Trophoblast cell (in vitro differentiated cells and primary cell): ENCODE results near the gene PGAP6.
"Not testable (repeated sequence)": the region's sequence is repeated elsewhere in the genome, so short reads cannot be mapped to it uniquely, and the experiment has no call there.

Experiments
- DNase-seq, 2 donors: peaks; one replicate each; pipeline ENCODE4 v3.0.0-alpha.2; 2016
- H2AFZ ChIP-seq: 2 replicates; pipeline ENCODE4 v1.6.1; 2013; ENCODE audit warnings: low read length, moderate library complexity, mild to moderate bottlenecking; ENCODE audit not compliant: insufficient read depth, poor library complexity
- H2AK5ac ChIP-seq: 2 replicates; pipeline ENCODE4 v1.6.1; 2013; ENCODE audit warnings: mild to moderate bottlenecking, low read length
- H2BK120ac ChIP-seq: 2 replicates; pipeline ENCODE4 v1.6.1; 2013; ENCODE audit warnings: low read length, mild to moderate bottlenecking, moderate library complexity; ENCODE audit not compliant: insufficient read depth, poor library complexity
- H2BK12ac ChIP-seq: 2 replicates; pipeline ENCODE4 v1.6.1; 2013; ENCODE audit warnings: mild to moderate bottlenecking, low read length, moderate library complexity
- H2BK5ac ChIP-seq: 2 replicates; pipeline ENCODE4 v1.6.1; 2013; ENCODE audit warnings: low read length, low read depth, moderate library complexity, mild to moderate bottlenecking; ENCODE audit not compliant: poor library complexity
- H3K14ac ChIP-seq: 2 replicates; pipeline ENCODE4 v1.6.1; 2013; ENCODE audit warnings: mild to moderate bottlenecking, low read length
- H3K18ac ChIP-seq: 2 replicates; pipeline ENCODE4 v1.6.1; 2013; ENCODE audit warnings: mild to moderate bottlenecking, low read length
- H3K23ac ChIP-seq: 2 replicates; pipeline ENCODE4 v1.6.1; 2013; ENCODE audit warnings: low read length
- H3K27ac ChIP-seq: 2 replicates; pipeline ENCODE4 v1.5.1; 2013; ENCODE audit warnings: low read depth, mild to moderate bottlenecking, inconsistent platforms, low read length, moderate library complexity
- H3K27me3 ChIP-seq: 2 replicates; pipeline ENCODE4 v1.6.1; 2013; ENCODE audit warnings: inconsistent platforms, mild to moderate bottlenecking, low read length, moderate library complexity; ENCODE audit not compliant: insufficient read depth
- H3K36me3 ChIP-seq, 2 experiments: 1 replicate in 1 of 2; 2 replicates in 1 of 2; pipeline ENCODE4 v1.6.1; 2013; ENCODE audit warnings: low read length in 2 of 2, mild to moderate bottlenecking in 2 of 2, moderate library complexity in 1 of 2; ENCODE audit not compliant: insufficient read depth in 2 of 2, control insufficient read depth in 1 of 2
- H3K4ac ChIP-seq: 2 replicates; pipeline ENCODE4 v1.6.1; 2013; ENCODE audit warnings: low read depth, mild to moderate bottlenecking, low read length, moderate library complexity
- H3K4me1 ChIP-seq, 2 experiments: 1 replicate in 1 of 2; 2 replicates in 1 of 2; pipeline ENCODE4 v1.6.1; 2013; ENCODE audit warnings: low read length in 2 of 2, mild to moderate bottlenecking in 2 of 2, moderate library complexity in 1 of 2; ENCODE audit not compliant: insufficient read depth in 2 of 2, control insufficient read depth in 1 of 2
- H3K4me2 ChIP-seq: 2 replicates; pipeline ENCODE4 v1.6.1; 2013; ENCODE audit warnings: inconsistent platforms, mild to moderate bottlenecking, low read length, moderate library complexity
- H3K4me3 ChIP-seq: 2 replicates; pipeline ENCODE4 v1.5.1; 2013; ENCODE audit warnings: mild to moderate bottlenecking, low read depth, low read length, inconsistent platforms
- H3K79me1 ChIP-seq: one replicate; pipeline ENCODE4 v1.6.1; 2013; ENCODE audit warnings: low read length
- H3K79me2 ChIP-seq: 2 replicates; pipeline ENCODE4 v1.6.1; 2013; ENCODE audit warnings: low read length, mild to moderate bottlenecking; ENCODE audit not compliant: control insufficient read depth, insufficient read depth, poor library complexity
- H3K9ac ChIP-seq: 2 replicates; pipeline ENCODE4 v1.6.1; 2013; ENCODE audit warnings: mild to moderate bottlenecking, low read length
- H3K9me3 ChIP-seq: 2 replicates; pipeline ENCODE4 v1.6.1; 2013; ENCODE audit warnings: low read depth, mild to moderate bottlenecking, control low read depth, inconsistent platforms, low read length; ENCODE audit not compliant: insufficient read depth
- H4K12ac ChIP-seq: 2 replicates; pipeline ENCODE4 v1.6.1; 2013; ENCODE audit warnings: low read depth, mild to moderate bottlenecking, low read length, moderate library complexity
- H4K8ac ChIP-seq: 2 replicates; pipeline ENCODE4 v1.6.1; 2013; ENCODE audit warnings: low read depth, mild to moderate bottlenecking, low read length, moderate library complexity
- H4K91ac ChIP-seq: one replicate; pipeline ENCODE4 v1.6.1; 2013; ENCODE audit warnings: low read depth, mild to moderate bottlenecking, low read length, moderate library complexity
- WGBS: extraction: QIAGEN DNeasy Blood & Tissue Kit; methylation state at CpG from one replicate; pipeline ENCODE4 v1.1.7; 2013; ENCODE audit warnings: missing lambda C conversion rate; ENCODE audit not compliant: insufficient read length, insufficient coverage; ENCODE audit errors: extremely low coverage; 5-methylcytosine and 5-hydroxymethylcytosine counted together

Gene PGAP6

DNA sequence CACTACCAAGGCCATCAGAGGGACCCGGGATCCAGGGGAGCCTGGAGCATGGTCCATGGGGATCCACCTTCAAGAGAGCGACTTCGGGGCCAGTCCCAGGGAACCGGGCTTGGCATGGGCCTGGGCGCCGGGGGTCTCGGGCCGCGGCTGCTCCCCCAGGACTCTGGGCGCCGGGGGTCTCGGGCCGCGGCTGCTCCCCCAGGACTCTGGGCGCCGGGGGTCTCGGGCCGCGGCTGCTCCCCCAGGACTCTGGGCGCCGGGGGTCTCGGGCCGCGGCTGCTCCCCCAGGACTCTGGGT lies 19.1 kb downstream of the PGAP6 start:
- H3K4me3 ChIP-seq, H3K27ac ChIP-seq, H3K4me1 ChIP-seq, H4K12ac ChIP-seq, H4K8ac ChIP-seq, H3K9me3 ChIP-seq, H2AK5ac ChIP-seq, H3K23ac ChIP-seq, H3K9ac ChIP-seq, H3K4me2 ChIP-seq, H3K27me3 ChIP-seq, DNase-seq, H3K79me2 ChIP-seq, H3K79me1 ChIP-seq, H2BK5ac ChIP-seq, H2BK120ac ChIP-seq, H2AFZ ChIP-seq, H3K4ac ChIP-seq, H2BK12ac ChIP-seq, H3K14ac ChIP-seq, H3K18ac ChIP-seq, H4K91ac ChIP-seq: not testable (repeated sequence)
- H3K36me3 ChIP-seq, result peaks cover 16% of the 10 kb centered on the region in 2 experiments
- WGBS, result no CpG with 5 or more reads among the region's 24 CpGs

DNA sequence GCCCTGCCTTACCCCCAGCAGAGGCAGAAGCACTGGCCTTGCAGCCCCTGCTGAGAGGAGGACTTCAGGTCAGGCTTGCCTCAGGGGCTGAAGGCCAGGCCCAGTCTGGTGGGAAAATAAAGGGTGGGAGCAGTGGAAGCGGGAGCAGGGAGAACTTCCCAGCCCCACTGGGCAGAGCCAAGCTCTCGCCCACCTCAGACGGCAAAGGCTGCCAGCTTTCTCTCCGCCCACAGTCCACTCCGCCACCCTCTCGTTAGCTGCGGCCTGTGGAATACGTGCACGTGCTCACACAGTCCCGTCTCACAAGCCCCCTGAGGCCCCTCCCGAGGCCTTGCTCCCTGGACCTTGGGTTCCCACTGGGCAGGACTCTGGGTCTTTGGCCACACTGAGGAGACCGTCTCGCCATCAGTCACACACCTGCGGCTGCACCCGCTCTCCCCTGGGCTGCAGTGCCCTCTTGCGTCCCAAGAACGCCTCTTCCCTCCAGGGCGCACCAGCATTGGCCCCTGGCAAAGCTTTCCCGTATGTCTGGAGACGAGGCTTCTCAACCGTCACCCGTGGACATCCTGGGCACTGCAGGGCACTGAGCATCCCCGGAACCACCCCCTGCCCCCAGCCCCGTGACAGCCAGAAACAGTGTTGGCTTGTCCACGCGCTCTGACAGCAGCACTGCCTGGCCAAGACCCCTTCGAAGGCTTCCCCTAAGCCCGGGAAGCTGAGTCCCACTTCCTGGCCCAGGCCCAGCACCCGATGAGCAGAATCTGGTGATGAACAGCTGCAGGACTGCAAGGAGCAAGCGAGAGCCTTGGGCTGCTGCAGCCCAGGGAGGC lies 19.7 kb downstream of the PGAP6 start:
- Histone ChIP-seq H3K36me3 (peaks cover 10% of the 10 kb centered on the region in 2 experiments), H2AK5ac (no peak overlapping the region), H3K4me3 (no peak overlapping the region), H4K91ac (no peak overlapping the region), H3K14ac (no peak overlapping the region), H2BK12ac (no peak overlapping the region), H3K4ac (no peak overlapping the region), H3K4me2 (no peak overlapping the region), H3K9me3 (no peaks in the 10 kb centered on the region), H4K8ac (no peak overlapping the region), H3K27ac (no peak overlapping the region), H3K79me2 (no peaks in the 10 kb centered on the region), H3K4me1 (peaks cover 0 to 4% of the 10 kb centered on the region in 2 experiments), H2BK120ac (no peak overlapping the region), H2AFZ (no peak overlapping the region), H3K79me1 (no peaks in the 10 kb centered on the region), H3K27me3 (no peaks in the 10 kb centered on the region), H3K9ac (no peak overlapping the region), H3K18ac (no peak overlapping the region), H2BK5ac (no peak overlapping the region), H4K12ac (no peak overlapping the region), H3K23ac (no peak overlapping the region)
- DNase-seq, result peak; percentile 85 to 94
- WGBS, result no CpG with 5 or more reads among the region's 30 CpGs

DNA sequence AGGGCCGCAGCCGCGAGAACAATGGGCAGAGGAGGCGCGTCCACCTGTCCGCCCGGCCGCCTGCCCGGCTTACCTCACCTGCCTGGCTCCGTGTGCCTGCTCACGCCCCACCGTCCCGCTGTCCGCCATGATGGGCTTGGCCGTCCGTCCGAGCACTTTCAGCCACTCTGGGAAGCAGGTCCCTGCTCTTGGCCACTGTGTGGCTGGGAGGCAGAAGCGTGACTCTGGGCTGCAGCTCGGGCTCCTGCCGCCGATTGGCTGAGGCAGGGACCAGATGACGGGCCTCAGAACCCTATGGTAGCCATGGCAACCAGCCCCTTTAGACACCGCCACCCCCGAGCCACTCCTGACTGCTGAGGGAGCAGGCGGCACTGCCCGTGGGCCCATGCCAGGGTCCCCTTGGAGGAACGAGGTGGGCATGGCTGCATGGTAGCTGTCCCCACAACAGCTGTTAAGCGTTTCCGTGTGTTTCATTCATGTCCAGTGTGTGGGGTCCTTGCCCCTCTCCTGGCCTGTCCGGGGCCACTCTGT lies 20.4 kb downstream of the PGAP6 start:
- no peak overlapping the region for H4K91ac ChIP-seq
- no peaks in the 10 kb centered on the region for H3K27me3 ChIP-seq
- no peak overlapping the region for H3K4me3 ChIP-seq
- H4K8ac ChIP-seq, result no peak overlapping the region
- H4K12ac ChIP-seq, result no peak overlapping the region
- H3K9ac ChIP-seq, result no peak overlapping the region
- no peak overlapping the region for H2BK5ac ChIP-seq
- H3K18ac ChIP-seq, result no peak overlapping the region
- no peaks in the 10 kb centered on the region for H3K79me2 ChIP-seq
- no peak overlapping the region for H3K23ac ChIP-seq
- H2BK120ac ChIP-seq, result no peak overlapping the region
- no peak overlapping the region for H2AFZ ChIP-seq
- no peak overlapping the region for H3K4ac ChIP-seq
- no peaks in the 10 kb centered on the region for H3K9me3 ChIP-seq
- no peak for DNase-seq
- no CpG with 5 or more reads among the region's 30 CpGs for WGBS
- H2BK12ac ChIP-seq, result no peak overlapping the region
- H3K79me1 ChIP-seq, result no peaks in the 10 kb centered on the region
- no peak overlapping the region for H3K27ac ChIP-seq
- peaks cover 0 to 4% of the 10 kb centered on the region in 2 experiments for H3K4me1 ChIP-seq
- no peak overlapping the region for H2AK5ac ChIP-seq
- no peak overlapping the region for H3K4me2 ChIP-seq
- no peak overlapping the region for H3K14ac ChIP-seq
- H3K36me3 ChIP-seq, result peaks cover 3 to 4% of the 10 kb centered on the region in 2 experiments

GRCh38 chr16:360698-361336 lies 21.0 kb downstream of the PGAP6 start:
- no peaks in the 10 kb centered on the region for H3K9me3 ChIP-seq
- no peak overlapping the region for H3K9ac ChIP-seq
- H3K27ac ChIP-seq, result no peak overlapping the region
- no peak overlapping the region for H4K91ac ChIP-seq
- no CpG with 5 or more reads among the region's 47 CpGs for WGBS
- no peak overlapping the region for H2BK120ac ChIP-seq
- no peak overlapping the region for H3K4me2 ChIP-seq
- H4K12ac ChIP-seq, result no peak overlapping the region
- H3K23ac ChIP-seq, result no peak overlapping the region
- H3K27me3 ChIP-seq, result no peaks in the 10 kb centered on the region
- H3K4me3 ChIP-seq, result no peak overlapping the region
- H2BK5ac ChIP-seq, result no peak overlapping the region
- no peaks in the 10 kb centered on the region for H3K79me1 ChIP-seq
- no peak overlapping the region for H3K18ac ChIP-seq
- H2AK5ac ChIP-seq, result no peak overlapping the region
- peaks cover 0 to 4% of the 10 kb centered on the region in 2 experiments for H3K4me1 ChIP-seq
- no peak overlapping the region for H4K8ac ChIP-seq
- no peaks in the 10 kb centered on the region for H3K36me3 ChIP-seq
- no peak overlapping the region for H3K4ac ChIP-seq
- no peak for DNase-seq
- H3K79me2 ChIP-seq, result no peaks in the 10 kb centered on the region
- H2BK12ac ChIP-seq, result no peak overlapping the region
- no peak overlapping the region for H3K14ac ChIP-seq
- no peak overlapping the region for H2AFZ ChIP-seq
